HEK293 (cell line): ENCODE measurements around the gene ANTKMT.
A peak's percentile ranks its signal among the peaks of the same experiment; 100 is the strongest.

Experiments
- CTCF ChIA-PET: fragments of 350-600 bp; formaldehyde crosslinking; extraction: SDS; loops from one replicate; lab custom pipeline; 2021; ENCODE audit warnings: antibody characterized with exemption; lab: Yijun Ruan, JAX
- POLR2A ChIA-PET: fragments of 300-600 bp; formaldehyde crosslinking; extraction: SDS; loops from one replicate; lab custom pipeline; 2020; ENCODE audit warnings: antibody characterized with exemption, inconsistent platforms; lab: Yijun Ruan, JAX
- H3K27ac ChIP-seq: fragments of 200-500 bp; sonication (Bioruptor generic); 2 replicates; pipeline ENCODE4 v1.5.1; 2014; ENCODE audit warnings: low read depth, low read length, control low read depth, inconsistent platforms; ENCODE audit errors: extremely low read depth
- H3K36me3 ChIP-seq, 2 experiments: fragments of 200-500 bp in 1 of 2; sonication (Bioruptor generic) in 1 of 2; 1 replicate in 1 of 2; 2 replicates in 1 of 2; pipeline ENCODE4 v1.5.1; 2014 to 2017; ENCODE audit warnings: inconsistent platforms in 2 of 2, low read length in 2 of 2; ENCODE audit not compliant: control insufficient read depth in 2 of 2, insufficient read depth in 1 of 2
- H3K4me1 ChIP-seq: fragments of 200-500 bp; sonication (Bioruptor generic); 2 replicates; pipeline ENCODE4 v1.5.1; 2014; ENCODE audit warnings: mild to moderate bottlenecking, low read length, inconsistent platforms; ENCODE audit not compliant: control insufficient read depth, insufficient read depth
- H3K4me3 ChIP-seq: 2 replicates; pipeline ENCODE4 v1.5.1; 2011; ENCODE audit warnings: low read depth, mild to moderate bottlenecking, control low read depth, low read length, moderate library complexity
- H3K9me3 ChIP-seq: fragments of 200-500 bp; sonication (Bioruptor generic); 2 replicates; pipeline ENCODE4 v1.5.1; 2014; ENCODE audit warnings: low read depth, low read length, inconsistent platforms; ENCODE audit not compliant: control insufficient read depth, insufficient read depth
- EGR2 ChIP-seq: fragments of 450-650 bp; formaldehyde crosslinking; IDR thresholded peaks from 2 replicates; pipeline ENCODE4 v1.5.1; 2016; ENCODE audit warnings: low read depth, missing biosample characterization, missing genetic modification characterization
- GLIS1 ChIP-seq: fragments of 450-650 bp; formaldehyde crosslinking; IDR thresholded peaks from 2 replicates; pipeline ENCODE4 v1.5.1; 2016; ENCODE audit warnings: missing biosample characterization, missing genetic modification characterization
- SP2 ChIP-seq: fragments of 450-650 bp; formaldehyde crosslinking; IDR thresholded peaks from 2 replicates; pipeline ENCODE4 v1.5.1; 2016; ENCODE audit warnings: missing biosample characterization, missing genetic modification characterization
- TRIM28 ChIP-seq: IDR thresholded peaks from 2 replicates; pipeline ENCODE4 v1.6.1; 2011; ENCODE audit warnings: low read length, control low read depth, borderline replicate concordance
- ZBTB1 ChIP-seq: fragments of 450-650 bp; formaldehyde crosslinking; IDR thresholded peaks from 2 replicates; pipeline ENCODE4 v1.5.1; 2016; ENCODE audit warnings: missing biosample characterization, missing genetic modification characterization
- ZBTB44 ChIP-seq: fragments of 450-650 bp; IDR thresholded peaks from 2 replicates; pipeline ENCODE4 v1.5.1; 2018; ENCODE audit warnings: missing biosample characterization, mild to moderate bottlenecking, missing genetic modification characterization
- ZFHX2 ChIP-seq: fragments of 450-650 bp; formaldehyde crosslinking; conservative IDR thresholded peaks from 2 replicates; pipeline ENCODE4 v1.5.1; 2016; ENCODE audit warnings: missing biosample characterization, missing genetic modification characterization
- ZIC2 ChIP-seq: fragments of 450-650 bp; formaldehyde crosslinking; IDR thresholded peaks from 2 replicates; pipeline ENCODE4 v1.5.1; 2016; ENCODE audit warnings: missing biosample characterization, missing genetic modification characterization
- ZNF19 ChIP-seq: fragments of 450-650 bp; formaldehyde crosslinking; IDR thresholded peaks from 2 replicates; pipeline ENCODE4; 2016; ENCODE audit warnings: missing biosample characterization, missing genetic modification characterization, low read depth
- ZNF202 ChIP-seq: fragments of 450-650 bp; formaldehyde crosslinking; IDR thresholded peaks from 2 replicates; pipeline ENCODE4 v1.5.1; 2016; ENCODE audit warnings: missing biosample characterization, missing genetic modification characterization, borderline replicate concordance
- ZNF24 ChIP-seq: fragments of 450-650 bp; formaldehyde crosslinking; IDR thresholded peaks from 2 replicates; pipeline ENCODE4 v1.5.1; 2016; ENCODE audit warnings: missing biosample characterization, missing genetic modification characterization
- ZNF292 ChIP-seq: fragments of 450-650 bp; formaldehyde crosslinking; IDR thresholded peaks from 2 replicates; pipeline ENCODE4 v1.5.1; 2016; ENCODE audit warnings: low read depth, missing biosample characterization, missing genetic modification characterization, borderline replicate concordance
- ZNF585B ChIP-seq: fragments of 450-650 bp; formaldehyde crosslinking; IDR thresholded peaks from 2 replicates; pipeline ENCODE4 v1.5.1; 2016; ENCODE audit warnings: missing biosample characterization, missing genetic modification characterization
- TF ChIP-seq, protein P1 (sequence below): fragments of 450-650 bp; formaldehyde crosslinking; IDR thresholded peaks from 2 replicates; pipeline ENCODE4 v1.5.1; 2016; ENCODE audit warnings: missing biosample characterization, missing genetic modification characterization

ANTKMT gene

DNA sequence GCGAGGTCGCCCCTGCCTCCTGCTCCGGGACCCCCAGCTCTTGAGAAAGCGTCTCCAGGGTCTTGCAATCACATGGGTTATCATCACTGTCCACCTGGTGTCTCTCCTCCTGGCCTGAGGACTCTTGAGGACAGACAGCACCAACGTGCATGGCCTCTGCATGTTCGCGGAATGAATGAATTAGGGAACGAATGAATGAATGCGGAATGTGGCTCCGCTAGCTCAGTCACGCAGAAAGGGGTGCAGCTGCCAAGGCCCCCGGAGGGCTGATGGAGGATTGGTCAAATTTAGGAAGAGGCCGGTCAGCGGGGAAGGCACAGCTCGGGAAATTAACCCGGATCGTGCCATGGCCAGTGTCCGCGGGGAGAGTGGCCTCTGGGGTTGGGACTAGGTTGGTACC, 18.6 kb upstream of the ANTKMT start:
- POLR2A ChIA-PET: interaction anchor here (2.0 kb wide), 1 partner anchor 12 kb away, joined by 8 read pairs; the partner anchor contains the start of gene WDR24
- Histone ChIP-seq H3K4me3 (no peak overlapping the region), H3K36me3 (no peaks in the 10 kb centered on the region)

GRCh38 chr16:703406-703805, 17.5 kb upstream of the ANTKMT start:
- POLR2A ChIA-PET: interaction anchor here (2.0 kb wide), 1 partner anchor 13 kb away, joined by 8 read pairs; the partner anchor contains the start of gene WDR24

More for the DNA sequence above, 18.6 kb upstream of the ANTKMT start:
- Histone ChIP-seq H3K9me3 (no peaks in the 10 kb centered on the region), H3K27ac (no peak overlapping the region), H3K4me1 (no peaks in the 10 kb centered on the region)
- CTCF ChIA-PET: interaction anchor here (0.6 to 1.0 kb wide), 2 partner anchors 8 to 16 kb away, joined by 3 to 9 read pairs; no protein-coding TSS in a partner anchor
- TF ChIP-seq ZBTB44 (tag by site-specific recombination) (no peak), ZNF24 (tag by site-specific recombination) (0 out of 2 replicates have a peak, but pooled peaks have one; percentile 34)

DNA sequence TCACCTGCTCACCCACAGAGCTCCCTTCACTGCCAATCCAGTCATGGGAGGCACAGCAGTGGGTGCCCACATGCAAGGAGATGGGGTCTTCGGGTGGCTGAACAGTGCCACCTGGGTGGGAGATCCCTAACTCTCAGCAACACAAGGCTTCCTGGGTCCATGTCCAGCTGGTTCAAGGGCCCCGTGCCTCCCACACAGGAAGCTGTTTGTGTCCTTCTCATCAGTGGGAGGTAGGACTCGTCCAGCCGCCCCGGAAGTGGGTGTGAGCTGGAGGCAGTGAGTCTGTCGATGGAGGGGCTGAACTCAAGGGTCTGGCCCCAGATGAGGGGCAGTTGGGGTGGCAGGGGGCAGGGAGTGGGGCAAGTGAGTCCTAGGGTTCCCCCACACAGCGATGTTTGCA, 16.9 kb upstream of the ANTKMT start:
- no peak overlapping the region for H3K4me3 ChIP-seq
- H3K36me3 ChIP-seq: no peaks in the 10 kb centered on the region
- ChIA-PET POLR2A (no interaction called here), CTCF (interaction anchor here (0.8 to 1.1 kb wide), 3 partner anchors 8 to 142 kb away, joined by 3 to 7 read pairs (median 4); no protein-coding TSS in a partner anchor)
- no peaks in the 10 kb centered on the region for H3K4me1 ChIP-seq
- H3K27ac ChIP-seq: no peak overlapping the region
- H3K9me3 ChIP-seq: no peaks in the 10 kb centered on the region
- TF ChIP-seq ZFHX2 (peak; percentile 80), SP2 (peak; percentile 58), ZIC2 (tag by site-specific recombination) (peak; percentile 41), ZNF292 (tag by site-specific recombination) (no peak), ZNF202 (tag by site-specific recombination) (no peak), GLIS1 (tag by site-specific recombination) (peak; percentile 21; the same call in 1 of the 2 replicates), ZNF585B (tag by site-specific recombination) (no peak), EGR2 (peak; percentile 70)

More at GRCh38 chr16:703406-703805, 17.5 kb upstream of the ANTKMT start:
- Histone ChIP-seq H3K9me3 (no peaks in the 10 kb centered on the region), H3K4me1 (no peaks in the 10 kb centered on the region), H3K4me3 (no peak overlapping the region), H3K36me3 (no peaks in the 10 kb centered on the region), H3K27ac (no peak overlapping the region)
- CTCF ChIA-PET: interaction anchor here (0.8 to 1.1 kb wide), 2 partner anchors 9 to 10 kb away, joined by 3 to 7 read pairs; no protein-coding TSS in a partner anchor
- TF ChIP-seq ZNF19: no peak
- TF ChIP-seq TRIM28: no peak
- TF ChIP-seq, protein P1, sequence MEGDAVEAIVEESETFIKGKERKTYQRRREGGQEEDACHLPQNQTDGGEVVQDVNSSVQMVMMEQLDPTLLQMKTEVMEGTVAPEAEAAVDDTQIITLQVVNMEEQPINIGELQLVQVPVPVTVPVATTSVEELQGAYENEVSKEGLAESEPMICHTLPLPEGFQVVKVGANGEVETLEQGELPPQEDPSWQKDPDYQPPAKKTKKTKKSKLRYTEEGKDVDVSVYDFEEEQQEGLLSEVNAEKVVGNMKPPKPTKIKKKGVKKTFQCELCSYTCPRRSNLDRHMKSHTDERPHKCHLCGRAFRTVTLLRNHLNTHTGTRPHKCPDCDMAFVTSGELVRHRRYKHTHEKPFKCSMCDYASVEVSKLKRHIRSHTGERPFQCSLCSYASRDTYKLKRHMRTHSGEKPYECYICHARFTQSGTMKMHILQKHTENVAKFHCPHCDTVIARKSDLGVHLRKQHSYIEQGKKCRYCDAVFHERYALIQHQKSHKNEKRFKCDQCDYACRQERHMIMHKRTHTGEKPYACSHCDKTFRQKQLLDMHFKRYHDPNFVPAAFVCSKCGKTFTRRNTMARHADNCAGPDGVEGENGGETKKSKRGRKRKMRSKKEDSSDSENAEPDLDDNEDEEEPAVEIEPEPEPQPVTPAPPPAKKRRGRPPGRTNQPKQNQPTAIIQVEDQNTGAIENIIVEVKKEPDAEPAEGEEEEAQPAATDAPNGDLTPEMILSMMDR (tag by site-specific recombination): 0 out of 2 replicates have a peak, but pooled peaks have one; percentile 12
- TF ChIP-seq ZBTB1 (tag by site-specific recombination): no peak
